ENCODE data around the gene ITSN1. TPM values are rescaled to one million over a fixed set of nuclear protein-coding genes. Genes with fewer than 3 reads are reported as not detected.
"Not testable (repeated sequence)": the region's sequence is repeated elsewhere in the genome, so short reads cannot be mapped to it uniquely, and the experiment has no call there.

ITSN1 gene
- total RNA-seq, 1 donor from 2014 or later = 77.5 TPM

DNA sequence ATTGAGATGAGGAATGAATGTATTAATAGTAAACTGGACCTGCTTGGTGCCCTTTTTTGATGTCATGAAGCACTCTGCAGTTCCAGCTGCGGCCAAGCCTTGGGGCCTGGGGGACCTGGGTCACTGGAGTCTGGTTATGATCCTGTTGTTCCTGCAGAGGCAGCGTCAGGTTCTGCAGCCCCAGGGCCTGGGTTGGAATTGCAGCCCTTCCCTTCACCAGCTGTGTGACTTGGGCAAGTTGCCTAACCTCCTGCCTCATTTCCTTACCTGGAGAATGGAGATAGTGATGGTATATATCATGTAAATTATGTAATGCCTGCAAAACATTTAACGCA lies 282.4 kb downstream of the ITSN1 start:
- Mint-ChIP-seq H3K27ac (peak overlapping the region; percentile 52), H3K36me3 (no peaks in the 10 kb centered on the region), H3K9me3 (no peaks in the 10 kb centered on the region), H3K27me3 (ENCODE audit: low read depth) (no peaks in the 10 kb centered on the region), H3K4me3 (no peak overlapping the region), H3K4me1 (peaks cover 20% of the 10 kb centered on the region)
- TF ChIP-seq, protein P1, sequence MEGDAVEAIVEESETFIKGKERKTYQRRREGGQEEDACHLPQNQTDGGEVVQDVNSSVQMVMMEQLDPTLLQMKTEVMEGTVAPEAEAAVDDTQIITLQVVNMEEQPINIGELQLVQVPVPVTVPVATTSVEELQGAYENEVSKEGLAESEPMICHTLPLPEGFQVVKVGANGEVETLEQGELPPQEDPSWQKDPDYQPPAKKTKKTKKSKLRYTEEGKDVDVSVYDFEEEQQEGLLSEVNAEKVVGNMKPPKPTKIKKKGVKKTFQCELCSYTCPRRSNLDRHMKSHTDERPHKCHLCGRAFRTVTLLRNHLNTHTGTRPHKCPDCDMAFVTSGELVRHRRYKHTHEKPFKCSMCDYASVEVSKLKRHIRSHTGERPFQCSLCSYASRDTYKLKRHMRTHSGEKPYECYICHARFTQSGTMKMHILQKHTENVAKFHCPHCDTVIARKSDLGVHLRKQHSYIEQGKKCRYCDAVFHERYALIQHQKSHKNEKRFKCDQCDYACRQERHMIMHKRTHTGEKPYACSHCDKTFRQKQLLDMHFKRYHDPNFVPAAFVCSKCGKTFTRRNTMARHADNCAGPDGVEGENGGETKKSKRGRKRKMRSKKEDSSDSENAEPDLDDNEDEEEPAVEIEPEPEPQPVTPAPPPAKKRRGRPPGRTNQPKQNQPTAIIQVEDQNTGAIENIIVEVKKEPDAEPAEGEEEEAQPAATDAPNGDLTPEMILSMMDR (IDR thresholded peaks at IDR 0.05; ENCODE audit: unreplicated experiment) = no peak
- no peak for DNase-seq (ENCODE audit: low spot score in 2 of 2, unreplicated experiment in 2 of 2)

DNA sequence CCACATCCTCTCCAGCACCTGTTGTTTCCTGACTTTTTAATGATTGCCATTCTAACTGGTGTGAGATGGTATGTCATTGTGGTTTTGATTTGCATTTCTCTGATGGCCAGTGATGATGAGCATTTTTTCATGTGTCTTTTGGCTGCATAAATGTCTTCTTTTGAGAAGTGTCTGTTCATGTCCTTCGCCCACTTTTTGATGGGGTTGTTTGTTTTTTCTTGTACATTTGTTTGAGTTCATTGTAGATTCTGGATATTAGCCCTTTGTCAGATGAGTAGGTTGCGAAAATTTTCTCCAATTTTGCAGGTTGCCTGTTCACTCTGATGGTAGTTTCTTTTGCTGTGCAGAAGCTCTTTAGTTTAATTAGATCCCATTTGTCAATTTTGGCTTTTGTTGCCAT lies 283.9 kb downstream of the ITSN1 start:
- peaks cover 20% of the 10 kb centered on the region for H3K4me1 Mint-ChIP-seq
- not testable (repeated sequence) for H3K9me3 Mint-ChIP-seq; H3K36me3 Mint-ChIP-seq; DNase-seq (ENCODE audit: low spot score in 2 of 2, unreplicated experiment in 2 of 2); H3K4me3 Mint-ChIP-seq; H3K27ac Mint-ChIP-seq; H3K27me3 Mint-ChIP-seq (ENCODE audit: low read depth)

DNA sequence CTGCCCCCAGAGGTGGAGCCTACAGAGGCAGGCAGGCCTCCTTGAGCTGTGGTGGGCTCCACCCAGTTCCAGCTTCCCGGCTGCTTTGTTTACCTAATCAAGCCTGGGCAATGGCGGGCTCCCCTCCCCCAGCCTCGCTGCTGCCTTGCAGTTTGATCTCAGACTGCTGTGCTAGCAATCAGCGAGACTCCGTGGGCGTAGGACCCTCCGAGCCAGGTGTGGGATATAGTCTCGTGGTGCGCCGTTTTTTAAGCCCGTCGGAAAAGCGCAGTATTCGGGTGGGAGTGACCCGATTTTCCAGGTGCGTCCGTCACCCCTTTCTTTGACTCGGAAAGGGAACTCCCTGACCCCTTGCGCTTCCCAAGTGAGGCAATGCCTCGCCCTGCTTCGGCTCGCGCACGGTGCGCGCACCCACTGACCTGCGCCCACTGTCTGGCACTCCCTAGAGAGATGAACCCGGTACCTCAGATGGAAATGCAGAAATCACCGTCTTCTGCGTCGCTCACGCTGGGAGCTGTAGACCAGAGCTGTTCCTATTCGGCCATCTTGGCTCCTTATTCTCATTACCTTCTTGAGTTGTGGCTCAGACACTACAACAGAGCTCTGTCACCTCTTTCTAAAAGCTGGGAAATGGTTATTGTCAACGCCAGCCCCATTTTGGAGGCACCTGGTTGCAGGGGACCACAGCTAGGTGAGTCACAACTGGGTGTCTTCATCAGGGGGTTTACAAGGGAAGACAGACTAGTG lies 288.9 kb downstream of the ITSN1 start:
- Mint-ChIP-seq H3K4me3 (peak overlapping the region; percentile 86), H3K4me1 (peaks cover 18% of the 10 kb centered on the region), H3K27ac (peak overlapping the region; percentile 98)
- not testable (repeated sequence) for DNase-seq (ENCODE audit: low spot score in 2 of 2, unreplicated experiment in 2 of 2); H3K9me3 Mint-ChIP-seq; H3K27me3 Mint-ChIP-seq (ENCODE audit: low read depth); H3K36me3 Mint-ChIP-seq

DNA sequence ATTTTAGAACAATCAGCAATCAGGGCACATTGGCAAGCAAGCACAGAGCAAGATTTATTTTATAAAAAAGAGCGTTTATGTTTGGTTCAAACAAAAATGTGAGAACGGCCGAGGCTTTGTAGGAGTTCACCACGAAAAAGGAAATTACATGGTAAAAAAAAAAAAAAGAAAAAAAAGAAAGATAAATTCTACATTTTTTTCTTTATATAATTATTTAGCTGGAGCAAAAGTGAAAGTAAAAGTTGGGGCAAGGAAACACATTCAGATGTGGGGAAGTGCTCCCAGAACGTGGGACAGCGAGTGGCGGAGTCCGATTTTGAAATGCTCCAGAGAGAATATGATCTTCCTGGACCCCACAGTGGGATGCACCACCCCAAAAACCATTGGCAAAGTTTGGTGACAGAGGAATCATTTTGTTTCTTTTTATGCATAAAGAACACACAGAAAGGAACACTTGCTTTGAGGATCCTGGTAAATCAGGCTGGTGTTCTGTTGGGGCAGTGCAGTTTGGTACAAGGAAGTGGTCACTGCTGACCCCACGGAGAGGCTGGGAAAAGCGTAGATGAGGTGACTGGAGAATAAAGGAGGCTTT lies 289.6 kb downstream of the ITSN1 start:
- DNase-seq (ENCODE audit: low spot score in 2 of 2, unreplicated experiment in 2 of 2) = no peak
- Mint-ChIP-seq H3K27ac (peak overlapping the region; percentile 98), H3K9me3 (no peaks in the 10 kb centered on the region), H3K36me3 (no peaks in the 10 kb centered on the region), H3K4me3 (peak overlapping the region; percentile 86), H3K27me3 (ENCODE audit: low read depth) (no peaks in the 10 kb centered on the region), H3K4me1 (peaks cover 18% of the 10 kb centered on the region)
- TF ChIP-seq, protein P1 (IDR thresholded peaks at IDR 0.05; ENCODE audit: unreplicated experiment) = no peak

DNA sequence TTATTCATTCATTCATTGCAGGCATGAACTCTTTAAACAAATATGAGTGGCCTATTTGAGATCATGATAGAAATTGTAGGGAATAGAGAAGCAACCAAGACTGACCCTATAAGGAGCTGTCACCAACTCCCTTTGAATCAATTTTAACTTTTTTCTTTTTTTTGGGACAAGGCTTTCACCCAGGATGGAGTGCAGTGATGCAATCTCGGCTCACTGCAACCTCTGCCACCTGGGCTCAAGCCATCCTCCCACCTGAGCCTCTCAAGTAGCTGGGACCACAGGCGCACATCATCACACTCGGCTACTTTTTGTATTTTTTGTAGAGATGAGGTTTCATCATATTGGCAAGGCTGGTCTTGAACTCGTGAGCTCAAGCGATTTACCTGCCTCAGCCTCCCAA lies 290.4 kb downstream of the ITSN1 start:
- peaks cover 18% of the 10 kb centered on the region for H3K4me1 Mint-ChIP-seq
- H3K9me3 Mint-ChIP-seq = no peaks in the 10 kb centered on the region
- H3K4me3 Mint-ChIP-seq = peak overlapping the region; percentile 86
- DNase-seq (ENCODE audit: low spot score in 2 of 2, unreplicated experiment in 2 of 2) = no peak
- H3K36me3 Mint-ChIP-seq = no peaks in the 10 kb centered on the region
- no peaks in the 10 kb centered on the region for H3K27me3 Mint-ChIP-seq (ENCODE audit: low read depth)
- TF ChIP-seq, protein P1 (IDR thresholded peaks at IDR 0.05; ENCODE audit: unreplicated experiment) = no peak
- H3K27ac Mint-ChIP-seq = peak overlapping the region; percentile 93

DNA sequence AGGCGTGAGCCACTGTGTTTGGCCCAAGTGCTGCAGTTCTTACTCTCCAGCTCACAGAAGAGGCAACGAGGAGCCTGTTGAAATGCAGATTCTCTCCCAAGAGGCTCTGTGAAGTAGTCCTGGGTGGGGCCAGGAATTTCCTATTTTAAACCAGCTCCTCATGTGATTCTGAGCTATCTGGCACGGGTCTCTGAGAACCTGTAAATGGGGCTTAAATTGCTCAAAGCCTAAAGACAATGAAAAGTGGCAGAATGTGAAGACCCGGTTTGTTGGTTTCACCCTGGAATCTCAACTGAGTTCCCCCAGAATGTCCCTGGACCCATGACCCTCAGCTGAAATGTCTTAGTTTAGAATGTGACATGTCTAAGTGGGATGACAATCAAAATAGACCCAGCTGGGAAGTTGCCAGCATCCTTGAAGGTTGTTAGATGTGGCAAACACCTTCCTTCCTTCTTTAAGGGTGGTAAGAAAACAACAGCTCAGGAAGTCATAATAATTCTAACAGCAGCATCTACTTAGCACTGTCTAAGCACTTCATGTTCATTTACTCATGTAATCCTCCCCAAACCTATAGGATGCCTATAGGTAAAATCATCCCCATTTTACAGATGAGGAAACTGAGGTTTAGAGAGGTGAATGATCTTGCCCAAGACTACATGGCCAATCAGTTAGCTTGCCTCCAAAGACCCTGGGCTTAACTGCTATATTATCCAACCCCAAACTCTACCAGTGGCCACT lies 294.2 kb downstream of the ITSN1 start:
- TF ChIP-seq, protein P1 (IDR thresholded peaks at IDR 0.05; ENCODE audit: unreplicated experiment) = no peak
- Mint-ChIP-seq H3K27me3 (ENCODE audit: low read depth) (no peaks in the 10 kb centered on the region), H3K4me3 (no peak overlapping the region), H3K9me3 (no peaks in the 10 kb centered on the region), H3K27ac (no peak overlapping the region), H3K4me1 (peaks cover 33% of the 10 kb centered on the region), H3K36me3 (peaks cover 7% of the 10 kb centered on the region)
- no peak for DNase-seq (ENCODE audit: low spot score in 2 of 2, unreplicated experiment in 2 of 2)
